K562 (cell line): ENCODE data around the gene FYB1. TPM values are rescaled to one million over a fixed set of nuclear protein-coding genes. Genes with fewer than 3 reads are reported as not detected.

Experiments used
- CHD1 ChIP-seq: fragments of 200-600 bp; sonication (generic); IDR thresholded peaks from one replicate; pipeline ENCODE4 v1.6.1; 2012; ENCODE audit warnings: mild to moderate bottlenecking, moderate library complexity, low read length, inconsistent platforms
- CTCFL ChIP-seq: IDR thresholded peaks from 2 replicates; pipeline ENCODE4 v1.6.1; 2011; ENCODE audit warnings: borderline replicate concordance, low read depth, mild to moderate bottlenecking, moderate library complexity, low read length; ENCODE audit not compliant: insufficient read depth, poor library complexity, severe bottlenecking
- HMGN3 ChIP-seq: IDR thresholded peaks from 2 replicates; pipeline ENCODE4 v1.6.1; 2011; ENCODE audit warnings: borderline replicate concordance, low read depth, mild to moderate bottlenecking, mixed read lengths, low read length; ENCODE audit not compliant: insufficient read length; ENCODE audit errors: extremely low read depth
- HSF4 ChIP-seq: fragments of 250-450 bp; sonication (Bioruptor Pico); IDR thresholded peaks from 2 replicates; pipeline ENCODE4 v2.1.2; 2022; ENCODE audit warnings: mild to moderate bottlenecking, moderate library complexity, borderline replicate concordance
- MAZ ChIP-seq, 2 experiments: fragments of 450-650 bp in 1 of 2; sonication (generic) in 1 of 2; formaldehyde crosslinking; IDR thresholded peaks in 1 of 2; conservative IDR thresholded peaks in 1 of 2; 2 replicates each; pipeline versions ENCODE4 v1.4.0 to v1.5.0; 2020; ENCODE audit warnings: mild to moderate bottlenecking in 1 of 2, missing genetic modification reagents in 1 of 2
- MYC ChIP-seq, 2 experiments: fragments of 250-450 bp in 1 of 2; sonication (Bioruptor Pico) in 1 of 2; IDR thresholded peaks; 2 replicates each; pipeline versions ENCODE4 v1.5.1 to v1.6.1; 2012 to 2021; ENCODE audit warnings: low read depth in 2 of 2, borderline replicate concordance in 1 of 2, improper control_type of control experiment in 1 of 2, low read length in 1 of 2, mild to moderate bottlenecking in 1 of 2, moderate library complexity in 1 of 2
- PML ChIP-seq: IDR thresholded peaks from 2 replicates; pipeline ENCODE4 v1.6.1; 2012; ENCODE audit warnings: low read length, inconsistent platforms
- SETDB1 ChIP-seq: IDR thresholded peaks from one replicate; pipeline ENCODE4 v1.6.1; 2012; ENCODE audit warnings: low read length, control low read depth, inconsistent platforms
- SOX6 ChIP-seq: fragments of 450-650 bp; IDR thresholded peaks from 2 replicates; pipeline ENCODE4 v1.6.1; 2014; ENCODE audit warnings: mild to moderate bottlenecking
- SRSF9 ChIP-seq: fragments of 200-400 bp; formaldehyde crosslinking; IDR thresholded peaks from 2 replicates; pipeline ENCODE4 v1.6.1; 2017; ENCODE audit warnings: low read depth, low read length, borderline replicate concordance
- TAF1 ChIP-seq: IDR thresholded peaks from 2 replicates; pipeline ENCODE4 v1.6.1; 2011; ENCODE audit warnings: mild to moderate bottlenecking, low read length, moderate library complexity; ENCODE audit not compliant: insufficient read depth, control insufficient read depth, severe bottlenecking; ENCODE audit errors: extremely low read depth
- UBTF ChIP-seq, 2 experiments: IDR thresholded peaks; 2 replicates each; pipeline ENCODE4 v1.6.1; 2012; ENCODE audit warnings: improper control_type of control experiment in 2 of 2, low read depth in 2 of 2, low read length in 2 of 2, borderline replicate concordance in 1 of 2
- ZNF232 ChIP-seq: sonication (generic); formaldehyde crosslinking; IDR thresholded peaks from 2 replicates; pipeline ENCODE4 v1.8.0; 2022; ENCODE audit warnings: mild to moderate bottlenecking, missing genetic modification reagents
- ZNF75A ChIP-seq: fragments of 450-650 bp; formaldehyde crosslinking; IDR thresholded peaks from 2 replicates; pipeline ENCODE4 v1.4.0; 2020; ENCODE audit warnings: mild to moderate bottlenecking
- ZNF830 ChIP-seq: fragments of 250-450 bp; sonication (Bioruptor Pico); IDR thresholded peaks from 2 replicates; pipeline ENCODE4 v1.5.0; 2021; ENCODE audit warnings: mild to moderate bottlenecking
- polyA plus RNA-seq, 8 experiments: library from polyadenylated mRNA; depleted of rRNA in 4 of 8; stranded (reverse) in 5 of 8; unstranded in 3 of 8; fragments of >200 nt; fragmentation: Nextera tagmentation in 2 of 8; fragmentation: Illumina TruSeq in 1 of 8; extraction: Ambion mirVana in 2 of 8; extraction: Trizol in 1 of 8; gene quantifications; 2 replicates each; pipeline versions ENCODE4 v1.2.1 to v1.2.3, GENCODE V29; 2011 to 2014; ENCODE audit warnings: inconsistent platforms in 1 of 8, missing spikeins in 1 of 8
- total RNA-seq, 7 experiments: library from RNA; depleted of rRNA in 6 of 7; stranded (reverse); fragments of >200 nt in 6 of 7; fragmentation: Illumina TruSeq in 2 of 7; extraction: Trizol in 2 of 7; gene quantifications; 2 replicates each; pipeline versions ENCODE4 v1.2.1 to v1.2.3, GENCODE V29; 2011 to 2021; ENCODE audit warnings: low replicate concordance in 1 of 7
- TF ChIP-seq, protein P1 (sequence below), 2 experiments: IDR thresholded peaks; 2 replicates each; pipeline ENCODE4 v1.6.1; 2011; ENCODE audit warnings: borderline replicate concordance in 1 of 2, control low read depth in 1 of 2, low read depth in 1 of 2, low read length in 1 of 2, mild to moderate bottlenecking in 1 of 2, mixed read lengths in 1 of 2, moderate library complexity in 1 of 2; ENCODE audit not compliant: insufficient read depth in 1 of 2, insufficient read length in 1 of 2, poor library complexity in 1 of 2, severe bottlenecking in 1 of 2; ENCODE audit errors: extremely low read depth in 1 of 2
- TF ChIP-seq, protein P2 (sequence below): fragments of 450-650 bp; IDR thresholded peaks from 2 replicates; pipeline ENCODE4 v1.6.1; 2018; ENCODE audit not compliant: partially characterized antibody

FYB1 gene
- total and polyA plus RNA-seq, 9 of the 15 experiments (the other 6 are each of a cell fraction or from before 2014, with no cell fraction given), result 4.7 to 31.5 (median 9.7) TPM

DNA sequence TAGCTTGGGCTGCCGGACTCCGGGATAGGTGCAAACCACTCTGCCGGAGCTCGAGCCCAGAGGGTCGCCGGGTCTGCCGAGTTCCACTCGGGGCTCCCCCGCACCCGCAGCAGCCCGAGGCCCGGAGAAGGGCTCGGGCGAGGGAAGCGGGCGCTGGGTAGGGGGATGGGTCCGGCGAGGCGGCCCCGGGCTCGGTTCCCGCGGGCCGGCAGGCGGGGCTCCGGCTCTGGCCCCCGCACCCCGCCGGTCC, 145.7 kb downstream of the FYB1 start (continued):
- TF ChIP-seq, protein P1, sequence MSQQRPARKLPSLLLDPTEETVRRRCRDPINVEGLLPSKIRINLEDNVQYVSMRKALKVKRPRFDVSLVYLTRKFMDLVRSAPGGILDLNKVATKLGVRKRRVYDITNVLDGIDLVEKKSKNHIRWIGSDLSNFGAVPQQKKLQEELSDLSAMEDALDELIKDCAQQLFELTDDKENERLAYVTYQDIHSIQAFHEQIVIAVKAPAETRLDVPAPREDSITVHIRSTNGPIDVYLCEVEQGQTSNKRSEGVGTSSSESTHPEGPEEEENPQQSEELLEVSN (IDR thresholded peaks at IDR 0.05; ENCODE audit: borderline replicate concordance in 1 of 2, extremely low read depth in 1 of 2, insufficient read depth in 1 of 2, insufficient read length in 1 of 2, low read depth in 1 of 2, low read length in 1 of 2, poor library complexity in 1 of 2, severe bottlenecking in 1 of 2), result peak in 1 of 2 experiments; percentile 69
- no peak for TF ChIP-seq PML
- peak; percentile 2 for TF ChIP-seq TAF1
- TF ChIP-seq ZNF830 (CRISPR knock-in tag), result no peak
- TF ChIP-seq SETDB1, result no peak
- TF ChIP-seq ZNF75A (CRISPR knock-in tag), result no peak
- TF ChIP-seq HMGN3, result peak; percentile 53
- peak; percentile 97 for TF ChIP-seq CHD1
- TF ChIP-seq ZNF232 (CRISPR knock-in tag), result no peak
- TF ChIP-seq CTCFL, result no peak
- TF ChIP-seq SRSF9, result no peak
- no peak for TF ChIP-seq HSF4 (CRISPR knock-in tag)
- TF ChIP-seq MYC (IDR thresholded peaks at IDR 0.05; ENCODE audit: low read depth, low read length), result no peak
- TF ChIP-seq MYC (CRISPR knock-in tag; IDR thresholded peaks at IDR 0.05; ENCODE audit: borderline replicate concordance, low read depth), result no peak
- TF ChIP-seq MAZ (CRISPR knock-in tag; conservative IDR thresholded peaks at IDR 0.05 in 1 of 2, IDR thresholded peaks at IDR 0.05 in 1 of 2), result peak in 1 of 2 experiments; percentile 22; a peak in 1 of 4 replicates
- TF ChIP-seq, protein P2, sequence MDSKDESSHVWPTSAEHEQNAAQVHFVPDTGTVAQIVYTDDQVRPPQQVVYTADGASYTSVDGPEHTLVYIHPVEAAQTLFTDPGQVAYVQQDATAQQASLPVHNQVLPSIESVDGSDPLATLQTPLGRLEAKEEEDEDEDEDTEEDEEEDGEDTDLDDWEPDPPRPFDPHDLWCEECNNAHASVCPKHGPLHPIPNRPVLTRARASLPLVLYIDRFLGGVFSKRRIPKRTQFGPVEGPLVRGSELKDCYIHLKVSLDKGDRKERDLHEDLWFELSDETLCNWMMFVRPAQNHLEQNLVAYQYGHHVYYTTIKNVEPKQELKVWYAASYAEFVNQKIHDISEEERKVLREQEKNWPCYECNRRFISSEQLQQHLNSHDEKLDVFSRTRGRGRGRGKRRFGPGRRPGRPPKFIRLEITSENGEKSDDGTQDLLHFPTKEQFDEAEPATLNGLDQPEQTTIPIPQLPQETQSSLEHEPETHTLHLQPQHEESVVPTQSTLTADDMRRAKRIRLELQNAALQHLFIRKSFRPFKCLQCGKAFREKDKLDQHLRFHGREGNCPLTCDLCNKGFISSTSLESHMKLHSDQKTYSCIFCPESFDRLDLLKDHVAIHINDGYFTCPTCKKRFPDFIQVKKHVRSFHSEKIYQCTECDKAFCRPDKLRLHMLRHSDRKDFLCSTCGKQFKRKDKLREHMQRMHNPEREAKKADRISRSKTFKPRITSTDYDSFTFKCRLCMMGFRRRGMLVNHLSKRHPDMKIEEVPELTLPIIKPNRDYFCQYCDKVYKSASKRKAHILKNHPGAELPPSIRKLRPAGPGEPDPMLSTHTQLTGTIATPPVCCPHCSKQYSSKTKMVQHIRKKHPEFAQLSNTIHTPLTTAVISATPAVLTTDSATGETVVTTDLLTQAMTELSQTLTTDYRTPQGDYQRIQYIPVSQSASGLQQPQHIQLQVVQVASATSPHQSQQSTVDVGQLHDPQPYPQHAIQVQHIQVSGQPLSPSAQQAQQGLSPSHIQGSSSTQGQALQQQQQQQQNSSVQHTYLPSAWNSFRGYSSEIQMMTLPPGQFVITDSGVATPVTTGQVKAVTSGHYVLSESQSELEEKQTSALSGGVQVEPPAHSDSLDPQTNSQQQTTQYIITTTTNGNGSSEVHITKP, result no peak
- no peak for TF ChIP-seq SOX6
- peak in 1 of 2 experiments; percentile 40; a peak in 2 of 4 replicates for TF ChIP-seq UBTF (IDR thresholded peaks at IDR 0.05; ENCODE audit: borderline replicate concordance in 1 of 2, low read depth in 2 of 2, low read length in 2 of 2)
